Transverse colon (tissue), 4 donors: Measurements from ENCODE around the gene WTIP.

Source experiments
- POLR2A ChIP-seq: fragments of 450-650 bp; IDR thresholded peaks from one replicate; pipeline ENCODE4 v1.6.1; 2016; ENCODE audit warnings: antibody characterized with exemption, mild to moderate bottlenecking, moderate library complexity
- POLR2AphosphoS5 ChIP-seq, 3 donors: sonication (generic); formaldehyde crosslinking; IDR thresholded peaks; one replicate each; pipeline ENCODE4 v1.6.1; 2016; ENCODE audit warnings: antibody characterized with exemption in 3 of 3
- TF ChIP-seq, protein P1 (sequence below), 5 experiments: fragments of 200-600 bp in 3 of 5; fragments of 450-650 bp in 2 of 5; sonication (generic) in 3 of 5; IDR thresholded peaks; 1 replicate in 2 of 5; 2 replicates in 3 of 5; pipeline ENCODE4 v1.5.1; 2016 to 2017; ENCODE audit warnings: antibody characterized with exemption in 5 of 5, inconsistent platforms in 3 of 5, mild to moderate bottlenecking in 2 of 5, moderate library complexity in 1 of 5

DNA sequence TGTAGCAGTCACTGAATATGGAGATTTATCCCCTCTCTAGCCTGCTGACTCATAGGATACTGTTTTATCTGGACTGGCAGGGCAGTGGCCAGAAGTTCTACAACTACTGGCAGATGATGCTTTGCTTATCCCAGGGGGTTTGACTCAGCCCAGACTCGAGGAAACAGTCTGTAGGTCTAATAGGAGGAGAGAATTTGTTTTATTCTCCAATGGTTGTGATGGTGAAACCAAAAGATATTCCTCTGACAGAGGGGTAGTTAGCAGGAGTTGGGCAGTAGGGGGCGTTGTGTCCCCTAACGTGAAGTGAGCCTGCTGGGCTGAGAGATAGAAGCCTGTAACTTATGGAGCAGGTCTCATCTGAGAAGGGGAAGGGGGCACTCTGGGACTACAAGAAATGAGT is 74.9 kb downstream of the WTIP start:
- TF ChIP-seq POLR2A: no peak
- TF ChIP-seq POLR2AphosphoS5 (IDR thresholded peaks at IDR 0.05): no peak
- TF ChIP-seq, protein P1, sequence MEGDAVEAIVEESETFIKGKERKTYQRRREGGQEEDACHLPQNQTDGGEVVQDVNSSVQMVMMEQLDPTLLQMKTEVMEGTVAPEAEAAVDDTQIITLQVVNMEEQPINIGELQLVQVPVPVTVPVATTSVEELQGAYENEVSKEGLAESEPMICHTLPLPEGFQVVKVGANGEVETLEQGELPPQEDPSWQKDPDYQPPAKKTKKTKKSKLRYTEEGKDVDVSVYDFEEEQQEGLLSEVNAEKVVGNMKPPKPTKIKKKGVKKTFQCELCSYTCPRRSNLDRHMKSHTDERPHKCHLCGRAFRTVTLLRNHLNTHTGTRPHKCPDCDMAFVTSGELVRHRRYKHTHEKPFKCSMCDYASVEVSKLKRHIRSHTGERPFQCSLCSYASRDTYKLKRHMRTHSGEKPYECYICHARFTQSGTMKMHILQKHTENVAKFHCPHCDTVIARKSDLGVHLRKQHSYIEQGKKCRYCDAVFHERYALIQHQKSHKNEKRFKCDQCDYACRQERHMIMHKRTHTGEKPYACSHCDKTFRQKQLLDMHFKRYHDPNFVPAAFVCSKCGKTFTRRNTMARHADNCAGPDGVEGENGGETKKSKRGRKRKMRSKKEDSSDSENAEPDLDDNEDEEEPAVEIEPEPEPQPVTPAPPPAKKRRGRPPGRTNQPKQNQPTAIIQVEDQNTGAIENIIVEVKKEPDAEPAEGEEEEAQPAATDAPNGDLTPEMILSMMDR (IDR thresholded peaks at IDR 0.05): peak in 1 of 5 experiments; percentile 28
